ENCODE results near the gene TIMM8B.
"Not testable (repeated sequence)": the region's sequence is repeated elsewhere in the genome, so short reads cannot be mapped to it uniquely, and the experiment has no call there.

Gene TIMM8B

GRCh38 chr11:112073941-112074811 lies 12.4 kb downstream of the TIMM8B start, which contains the start of the genes NKAPD1 and PIH1D2:
TSS of gene NKAPD1 (plus strand) at chr11:112074299. CDS start at chr11:112075575, 1,276 bp downstream.
TSS of gene PIH1D2 (minus strand) at chr11:112074017. CDS start at chr11:112073174, 843 bp downstream.
- peak; percentile 46 for DNase-seq (ENCODE audit: low read depth)

- DNase-seq (ENCODE audit: low read depth), result no peak
Observed at GRCh38 chr11:112062923-112063322, 23.6 kb downstream of the TIMM8B start.

GRCh38 chr11:112058103-112058502 lies 28.5 kb downstream of the TIMM8B start:
- no peak for DNase-seq (ENCODE audit: low read depth)

- DNase-seq (ENCODE audit: low read depth), result no peak
Observed at GRCh38 chr11:112057170-112057569, 29.4 kb downstream of the TIMM8B start.

- DNase-seq (ENCODE audit: low read depth), result no peak
Observed at GRCh38 chr11:112051768-112052167, 34.8 kb downstream of the TIMM8B start.

GRCh38 chr11:112050721-112051120 lies 35.8 kb downstream of the TIMM8B start:
- no peak for DNase-seq (ENCODE audit: low read depth)

- no peak for DNase-seq (ENCODE audit: low read depth)
Observed at GRCh38 chr11:112049777-112050176, 36.8 kb downstream of the TIMM8B start.

- DNase-seq (ENCODE audit: low read depth), result not testable (repeated sequence)
Observed at GRCh38 chr11:112048256-112048655, 38.3 kb downstream of the TIMM8B start.

GRCh38 chr11:112046647-112047046 lies 39.9 kb downstream of the TIMM8B start:
- DNase-seq (ENCODE audit: low read depth), result not testable (repeated sequence)

GRCh38 chr11:112044961-112045360 lies 41.6 kb downstream of the TIMM8B start:
- no peak for DNase-seq (ENCODE audit: low read depth)

GRCh38 chr11:112042961-112043304 lies 43.6 kb downstream of the TIMM8B start:
- no peak for DNase-seq (ENCODE audit: low read depth)

GRCh38 chr11:112042161-112042960 lies 44.2 kb downstream of the TIMM8B start:
- no peak for DNase-seq (ENCODE audit: low read depth)

- DNase-seq (ENCODE audit: low read depth), result no peak
Observed at GRCh38 chr11:112037527-112037926, 49.0 kb downstream of the TIMM8B start.
